Activated CD4-positive, CD25-positive, alpha-beta regulatory T cell treated with anti-CD3 and anti-CD28 coated beads, Interleukin-2, amount 50 U/mL, for 72 hours (primary cell): ENCODE data around the gene FOXM1.
A peak's percentile ranks its signal among the peaks of the same experiment; 100 is the strongest.

Source experiments
- DNase-seq: peaks from one replicate; pipeline ENCODE4 v3.0.0; 2021

Gene FOXM1, protein sequence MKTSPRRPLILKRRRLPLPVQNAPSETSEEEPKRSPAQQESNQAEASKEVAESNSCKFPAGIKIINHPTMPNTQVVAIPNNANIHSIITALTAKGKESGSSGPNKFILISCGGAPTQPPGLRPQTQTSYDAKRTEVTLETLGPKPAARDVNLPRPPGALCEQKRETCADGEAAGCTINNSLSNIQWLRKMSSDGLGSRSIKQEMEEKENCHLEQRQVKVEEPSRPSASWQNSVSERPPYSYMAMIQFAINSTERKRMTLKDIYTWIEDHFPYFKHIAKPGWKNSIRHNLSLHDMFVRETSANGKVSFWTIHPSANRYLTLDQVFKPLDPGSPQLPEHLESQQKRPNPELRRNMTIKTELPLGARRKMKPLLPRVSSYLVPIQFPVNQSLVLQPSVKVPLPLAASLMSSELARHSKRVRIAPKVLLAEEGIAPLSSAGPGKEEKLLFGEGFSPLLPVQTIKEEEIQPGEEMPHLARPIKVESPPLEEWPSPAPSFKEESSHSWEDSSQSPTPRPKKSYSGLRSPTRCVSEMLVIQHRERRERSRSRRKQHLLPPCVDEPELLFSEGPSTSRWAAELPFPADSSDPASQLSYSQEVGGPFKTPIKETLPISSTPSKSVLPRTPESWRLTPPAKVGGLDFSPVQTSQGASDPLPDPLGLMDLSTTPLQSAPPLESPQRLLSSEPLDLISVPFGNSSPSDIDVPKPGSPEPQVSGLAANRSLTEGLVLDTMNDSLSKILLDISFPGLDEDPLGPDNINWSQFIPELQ

DNA sequence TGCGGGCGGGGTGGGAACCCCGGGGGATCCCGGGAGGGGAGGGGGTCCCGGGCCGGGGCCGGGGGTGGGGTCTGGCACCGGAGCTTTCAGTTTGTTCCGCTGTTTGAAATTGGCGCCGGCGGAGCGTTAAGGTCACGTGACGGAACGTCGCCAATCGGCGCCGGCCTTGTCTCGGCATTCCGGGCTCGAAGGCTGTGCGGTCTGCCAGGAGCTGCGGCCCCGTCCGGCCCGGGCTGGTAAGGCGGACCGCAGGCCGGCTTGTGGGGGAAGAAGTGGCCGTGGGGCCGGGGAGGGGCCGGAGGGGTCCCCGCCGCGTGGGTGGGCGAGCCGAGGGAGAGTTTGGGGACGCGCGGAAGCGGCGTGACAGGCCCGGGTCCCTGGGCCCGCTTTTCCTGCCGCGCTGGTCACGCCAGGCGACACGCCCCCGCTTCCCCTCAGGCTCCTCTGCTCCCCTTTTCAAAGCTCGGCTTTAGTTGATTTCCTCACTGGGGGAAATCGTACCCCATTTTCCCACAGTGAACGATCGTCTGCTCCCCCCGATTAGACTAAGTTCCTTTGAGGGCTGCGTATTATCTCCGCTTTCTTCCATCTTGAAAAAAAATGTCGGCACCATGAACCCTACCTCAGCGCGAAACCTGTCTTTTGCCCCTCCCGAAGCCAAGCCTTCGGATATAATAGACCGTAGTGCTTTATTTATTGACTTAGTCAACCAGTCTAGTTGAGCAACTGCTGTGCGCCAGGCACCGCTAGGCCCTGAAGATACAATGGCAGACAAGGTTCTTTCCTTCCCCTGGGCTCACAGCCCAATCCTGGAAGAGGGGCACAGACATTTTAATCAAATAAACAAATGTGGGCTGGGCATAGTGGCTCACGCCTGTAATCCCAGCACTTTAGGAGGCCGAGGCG lies at the start of gene FOXM1, which contains the start of gene RHNO1:
TSS of gene FOXM1 (minus strand) at position 128 of the 906 bp plus-strand sequence. CDS start 2,696 bp downstream, outside the sequence.
TSS of gene RHNO1 (plus strand) at position 177 of the 906 bp plus-strand sequence. CDS start 8,144 bp downstream, outside the sequence.
- peak; percentile 91 for DNase-seq

DNA sequence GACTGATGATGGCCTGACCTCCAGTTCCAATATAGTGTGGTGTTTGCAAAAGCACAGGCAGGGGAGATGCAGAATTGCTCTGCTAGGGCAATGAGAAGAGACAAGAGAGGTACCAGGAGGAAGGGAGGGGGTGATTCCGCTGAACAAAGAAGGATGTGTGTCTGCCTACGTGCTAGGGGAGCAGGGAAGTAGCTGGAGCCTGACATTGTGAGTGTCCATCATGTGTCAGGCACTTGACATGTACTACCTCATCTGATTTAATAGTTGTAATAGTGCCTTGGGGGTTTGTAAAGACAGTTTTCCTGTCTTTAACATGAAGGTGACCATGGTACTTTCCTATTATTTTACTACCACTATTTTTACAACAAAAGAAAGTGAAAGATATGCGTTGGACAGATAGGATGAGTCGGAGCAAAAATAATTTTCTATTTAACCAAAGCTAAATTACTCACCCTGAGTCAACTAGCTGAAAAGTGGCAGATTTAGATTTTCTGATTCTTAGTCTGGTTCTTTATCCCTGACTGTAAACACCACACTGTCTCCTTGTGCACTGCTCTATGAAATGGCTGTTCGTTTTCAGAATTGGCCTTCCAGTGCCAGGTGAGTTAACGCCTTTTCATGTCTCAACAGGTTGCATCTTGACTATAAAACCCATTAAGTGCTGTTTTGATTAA lies 48.5 kb upstream of the FOXM1 start:
- no peak for DNase-seq

DNA sequence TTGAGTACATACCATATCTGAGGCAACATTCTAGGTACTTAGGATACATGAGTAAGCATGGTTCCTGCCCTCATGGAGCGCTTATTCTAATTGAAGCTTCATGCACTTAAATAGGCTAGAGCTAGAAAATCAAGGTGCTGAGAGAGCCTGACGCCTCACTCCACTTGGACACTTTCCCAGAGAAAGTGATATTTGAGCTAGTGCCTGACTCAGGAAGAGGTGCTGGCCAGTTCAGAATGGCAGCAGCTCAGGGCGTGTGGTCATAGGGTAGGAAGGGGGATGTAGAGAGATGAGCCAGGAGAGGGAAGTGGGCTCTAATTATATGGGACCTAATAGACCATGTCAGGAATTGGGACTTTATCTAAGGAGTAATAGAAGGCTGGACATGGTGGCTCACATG lies 47.0 kb upstream of the FOXM1 start:
- DNase-seq: no peak

DNA sequence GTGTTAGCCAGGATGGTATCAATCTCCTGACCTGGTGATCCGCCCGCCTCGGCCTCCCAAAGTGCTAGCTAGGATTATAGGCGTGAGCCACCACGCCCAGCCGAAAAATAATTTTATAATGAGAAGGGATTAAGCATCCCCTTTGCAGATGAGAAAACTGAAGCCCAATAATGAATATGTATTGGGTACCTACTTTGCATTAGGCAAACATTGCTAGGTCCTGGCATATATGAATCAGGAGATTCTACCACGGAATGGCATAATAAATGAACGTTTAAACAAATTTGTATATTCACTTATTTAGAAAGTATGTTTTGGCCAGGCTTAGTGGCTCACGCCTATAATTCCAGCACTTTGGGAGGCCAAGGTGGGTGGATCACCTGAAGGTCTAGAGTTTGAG lies 46.1 kb upstream of the FOXM1 start:
- DNase-seq: no peak

DNA sequence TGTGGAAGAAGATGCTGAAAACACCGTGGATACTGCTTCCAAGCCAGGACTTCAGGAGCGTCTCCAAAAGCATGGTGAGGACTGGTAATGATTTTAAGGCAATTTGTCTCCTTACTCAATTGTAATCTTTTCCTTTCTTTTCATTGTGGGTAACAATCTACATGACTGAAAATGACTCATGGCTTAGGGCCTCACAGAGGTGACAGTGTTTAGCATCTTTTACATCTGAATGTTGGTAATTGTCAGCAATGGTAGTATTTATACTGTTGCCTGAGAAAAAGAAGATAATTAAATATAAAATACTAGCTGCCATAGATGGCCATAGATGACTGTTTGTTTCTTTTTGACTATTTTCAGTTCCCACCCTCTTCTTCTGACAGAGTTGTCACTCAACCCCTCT lies 45.4 kb upstream of the FOXM1 start:
- DNase-seq: no peak

DNA sequence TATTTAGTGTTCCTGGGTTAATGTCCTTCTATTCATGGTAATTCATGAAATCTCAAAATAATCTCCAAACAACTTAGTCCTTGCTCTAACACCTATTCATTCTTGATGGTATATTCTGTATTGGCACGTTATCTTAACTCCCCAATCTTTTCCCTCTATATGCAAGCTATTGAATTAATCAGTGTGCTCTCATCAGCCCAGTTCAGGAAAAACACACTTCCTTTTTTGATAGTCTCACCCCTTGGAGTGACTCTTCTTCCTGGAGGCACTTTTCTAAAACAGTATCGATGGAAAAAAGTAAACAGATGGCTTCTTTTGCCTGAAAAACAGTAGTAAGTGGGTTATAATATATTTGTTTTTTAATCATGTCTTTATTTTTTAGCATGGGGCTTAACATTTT lies 42.3 kb upstream of the FOXM1 start:
- no peak for DNase-seq

DNA sequence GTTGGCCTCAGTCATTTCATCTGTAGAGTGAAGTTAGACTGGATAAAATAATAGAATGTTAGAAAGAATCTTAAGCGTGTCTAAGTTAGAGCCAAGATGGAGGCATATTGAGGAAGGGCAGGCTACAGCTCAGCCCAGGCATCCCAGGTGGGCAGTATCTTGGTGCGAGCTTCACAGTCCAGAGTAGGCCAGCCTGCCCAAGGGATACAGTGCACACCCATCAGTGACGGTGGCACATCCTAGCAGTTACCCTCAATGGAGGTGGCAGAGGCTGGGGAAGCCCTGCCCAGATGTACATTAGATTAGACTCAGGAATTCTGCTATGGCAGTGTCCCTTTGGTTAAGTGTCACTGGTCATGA lies 35.2 kb upstream of the FOXM1 start:
- no peak for DNase-seq

DNA sequence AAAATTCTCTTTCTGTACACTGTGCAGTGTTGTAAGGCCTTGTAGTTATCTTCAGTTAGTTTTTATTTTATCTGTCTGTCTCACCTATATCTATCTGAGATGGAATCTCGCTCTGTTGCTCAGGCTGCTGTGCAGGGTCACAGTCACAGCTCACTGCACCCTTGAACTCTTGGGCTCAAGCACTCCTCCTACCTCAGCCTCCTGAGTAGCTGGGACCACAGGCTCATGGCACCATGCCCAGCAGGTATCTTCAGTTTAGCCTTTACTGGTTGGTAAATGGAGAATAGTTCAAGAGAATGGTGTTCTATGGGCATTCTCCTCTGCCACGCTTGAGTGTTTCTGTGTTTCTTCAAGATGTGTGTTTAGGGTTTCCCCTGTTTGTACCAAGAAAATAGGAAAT lies 27.3 kb upstream of the FOXM1 start:
- no peak for DNase-seq

DNA sequence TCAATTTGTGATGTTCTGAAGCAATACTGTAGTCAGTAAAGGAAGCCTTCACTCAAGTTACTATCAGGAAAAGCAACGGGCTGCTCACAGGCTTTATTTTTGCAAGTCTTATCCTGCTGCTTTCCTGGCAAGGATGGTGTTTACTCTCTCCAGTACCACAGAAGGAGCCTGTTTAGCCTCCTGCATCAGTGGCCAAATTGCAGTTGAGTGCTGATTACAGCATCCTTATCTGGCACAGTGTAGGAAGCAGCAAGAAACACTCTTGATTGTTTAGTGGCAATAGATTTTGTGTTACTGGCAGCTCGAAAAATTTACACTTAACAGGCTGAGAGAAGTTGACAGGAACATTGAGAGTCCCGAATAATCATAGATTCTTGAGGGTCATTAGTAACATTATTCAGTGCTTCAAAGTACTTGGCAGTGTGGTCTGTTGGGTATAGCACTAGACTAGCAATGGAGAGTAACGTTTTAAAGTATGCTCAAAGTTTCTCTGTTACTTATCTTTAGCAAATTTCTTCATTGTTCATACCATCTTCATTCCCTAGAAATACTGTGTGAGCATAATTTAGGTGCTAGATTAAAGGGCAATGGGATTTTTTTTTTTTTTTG lies 25.4 kb upstream of the FOXM1 start:
- no peak for DNase-seq

DNA sequence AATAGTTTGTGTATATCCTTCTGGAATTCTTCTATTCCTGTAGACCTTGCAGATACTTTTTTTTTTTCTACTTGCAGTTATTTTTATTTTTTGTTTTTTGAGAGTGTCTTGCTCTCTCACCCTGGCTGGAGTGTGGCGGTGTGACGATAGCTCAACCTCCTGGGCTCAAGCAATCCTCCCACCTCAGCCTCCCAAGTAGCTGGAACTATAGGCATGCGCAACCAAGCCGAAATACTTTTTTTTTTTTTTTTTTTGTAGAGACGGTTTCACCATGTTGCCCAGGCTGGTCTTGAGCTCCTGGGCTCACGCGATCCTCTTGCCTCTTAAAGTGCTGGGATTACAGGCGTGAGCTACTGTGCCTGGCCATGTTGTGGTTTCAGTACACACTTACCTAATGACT lies 23.7 kb upstream of the FOXM1 start:
- DNase-seq: no peak

DNA sequence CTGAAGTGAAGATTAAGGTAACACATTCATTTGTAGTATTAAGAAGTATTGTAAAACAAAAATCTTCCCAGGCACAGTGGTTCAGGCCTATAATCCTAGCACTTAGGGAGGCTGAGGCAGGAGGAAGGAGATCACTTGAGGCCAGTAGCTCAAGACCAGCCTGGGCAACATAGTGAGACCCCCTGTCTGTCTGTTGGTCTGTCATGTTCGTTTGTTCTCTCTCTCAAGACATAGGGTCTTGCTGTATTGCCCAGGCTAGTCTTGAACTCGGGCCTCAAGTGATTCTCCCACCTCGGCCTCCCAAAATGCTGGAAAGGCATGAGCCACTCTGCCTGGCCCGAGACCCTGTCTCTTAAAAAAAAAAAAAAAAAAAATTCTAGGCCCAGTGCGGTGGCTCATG lies 20.4 kb upstream of the FOXM1 start:
- DNase-seq: no peak

DNA sequence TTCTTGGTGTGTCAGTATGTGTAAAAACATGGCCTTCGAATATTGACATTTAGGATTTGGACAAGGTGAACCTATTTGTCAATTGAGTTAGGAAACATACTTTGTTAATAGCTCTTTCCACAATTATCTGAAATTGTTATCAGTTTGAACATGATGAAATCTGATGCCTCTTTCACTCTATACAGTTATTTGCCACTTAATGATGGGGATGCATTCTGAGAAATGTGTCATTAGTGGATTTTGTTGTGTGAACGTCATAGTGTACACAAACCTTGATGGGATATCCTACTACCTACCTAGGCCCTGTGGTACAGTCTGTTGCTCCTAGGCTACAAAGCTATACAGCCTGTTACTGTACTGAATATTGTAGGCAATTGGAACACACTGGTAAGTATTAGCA lies 18.5 kb upstream of the FOXM1 start:
- no peak for DNase-seq

DNA sequence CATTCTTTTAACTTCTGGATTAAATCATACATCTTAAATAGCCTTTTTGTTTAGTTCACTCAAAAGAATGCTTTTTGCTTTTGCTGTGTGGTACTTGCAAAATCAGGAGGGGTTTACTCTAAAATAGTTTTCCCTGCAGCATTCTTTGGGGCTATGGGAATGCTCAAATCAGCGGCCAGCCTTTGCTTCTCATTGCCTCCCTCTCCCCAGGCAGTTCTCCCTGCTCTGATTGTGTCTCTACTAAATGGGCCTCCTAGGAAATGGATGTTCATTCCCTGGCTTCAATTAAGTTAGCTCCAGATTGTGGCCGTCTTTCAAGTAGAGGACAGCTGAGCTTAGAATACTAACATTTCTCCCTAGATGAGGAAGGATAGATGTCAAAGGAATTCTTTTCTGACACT lies 18.1 kb upstream of the FOXM1 start:
- DNase-seq: no peak

DNA sequence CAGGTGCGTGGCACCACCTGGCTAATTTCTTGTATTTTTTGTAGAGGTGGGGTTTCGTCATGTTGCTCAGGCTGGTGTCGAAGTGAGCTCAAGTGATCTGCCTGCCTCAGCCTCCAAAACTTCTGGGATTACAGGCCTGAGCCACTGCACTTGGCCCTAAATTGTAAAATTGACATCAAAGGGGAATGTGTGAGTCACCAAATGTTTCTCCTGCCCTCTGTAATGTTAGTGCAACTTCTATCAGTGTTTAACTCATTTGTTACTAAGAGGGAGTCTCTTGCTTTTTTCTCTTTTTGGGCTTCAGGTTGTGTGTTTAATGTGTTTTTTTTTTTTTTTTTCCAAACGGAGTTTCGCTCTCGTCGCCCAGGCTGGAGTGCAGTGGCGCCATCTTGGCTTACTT lies 16.0 kb upstream of the FOXM1 start:
- no peak for DNase-seq

DNA sequence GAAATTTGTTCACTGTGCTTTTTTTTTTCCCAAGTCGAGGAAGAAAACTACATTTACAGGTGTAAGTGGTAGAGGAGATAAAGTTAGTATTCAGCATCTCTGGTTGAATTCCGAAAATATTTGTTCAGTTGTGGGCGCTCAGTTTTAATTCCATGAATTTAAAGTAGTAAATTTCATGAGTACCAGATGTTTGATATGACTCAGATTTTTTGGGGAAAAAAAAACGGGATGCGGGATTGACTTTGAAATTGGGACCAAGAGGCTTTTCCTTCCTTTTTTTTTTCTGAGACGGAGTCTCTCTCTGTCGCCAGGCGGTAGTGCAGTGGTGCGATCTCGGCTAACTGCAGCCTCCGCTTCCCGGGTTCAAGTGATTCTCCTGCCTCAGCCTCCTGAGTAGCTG lies 15.3 kb upstream of the FOXM1 start:
- DNase-seq: no peak

DNA sequence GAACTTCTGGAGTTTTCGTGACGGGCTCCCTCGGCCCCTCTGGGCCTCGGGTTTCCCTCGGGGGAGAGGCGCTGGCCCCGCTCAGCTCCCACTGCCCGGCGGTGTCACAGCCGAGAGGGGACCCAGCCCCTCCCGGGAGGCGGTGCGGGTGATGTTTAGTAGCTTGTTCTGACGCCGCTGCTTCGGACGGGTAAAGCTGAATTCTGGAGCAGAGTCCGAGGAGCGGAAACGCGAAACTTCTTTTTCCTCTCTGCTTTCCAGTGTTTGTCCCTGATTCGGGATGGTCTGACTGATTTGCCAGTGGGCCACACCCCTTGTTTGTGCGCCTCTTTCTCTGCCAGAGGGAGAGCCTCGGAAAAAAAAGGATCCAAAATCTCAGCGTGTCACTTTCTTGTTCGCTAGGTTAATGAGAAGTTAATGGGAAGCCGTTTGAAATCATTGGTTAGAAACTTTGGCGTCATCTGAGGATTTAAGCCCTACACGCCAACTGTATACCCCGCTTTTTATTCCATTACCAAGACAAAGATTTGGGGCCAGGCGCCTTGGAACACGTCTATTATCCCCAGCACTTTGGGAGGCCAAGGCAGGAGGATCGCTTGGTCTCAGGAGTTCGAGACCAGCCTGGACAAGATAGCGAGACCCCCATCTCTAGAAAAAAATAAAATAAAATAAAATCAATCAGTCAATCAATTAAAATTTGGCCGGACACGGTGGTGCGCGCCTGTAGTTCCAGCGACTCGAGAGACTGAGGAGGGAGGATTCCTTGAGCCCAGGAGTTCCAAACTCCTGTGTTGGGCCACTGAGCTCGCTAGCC lies 14.5 kb upstream of the FOXM1 start:
- no peak for DNase-seq

DNA sequence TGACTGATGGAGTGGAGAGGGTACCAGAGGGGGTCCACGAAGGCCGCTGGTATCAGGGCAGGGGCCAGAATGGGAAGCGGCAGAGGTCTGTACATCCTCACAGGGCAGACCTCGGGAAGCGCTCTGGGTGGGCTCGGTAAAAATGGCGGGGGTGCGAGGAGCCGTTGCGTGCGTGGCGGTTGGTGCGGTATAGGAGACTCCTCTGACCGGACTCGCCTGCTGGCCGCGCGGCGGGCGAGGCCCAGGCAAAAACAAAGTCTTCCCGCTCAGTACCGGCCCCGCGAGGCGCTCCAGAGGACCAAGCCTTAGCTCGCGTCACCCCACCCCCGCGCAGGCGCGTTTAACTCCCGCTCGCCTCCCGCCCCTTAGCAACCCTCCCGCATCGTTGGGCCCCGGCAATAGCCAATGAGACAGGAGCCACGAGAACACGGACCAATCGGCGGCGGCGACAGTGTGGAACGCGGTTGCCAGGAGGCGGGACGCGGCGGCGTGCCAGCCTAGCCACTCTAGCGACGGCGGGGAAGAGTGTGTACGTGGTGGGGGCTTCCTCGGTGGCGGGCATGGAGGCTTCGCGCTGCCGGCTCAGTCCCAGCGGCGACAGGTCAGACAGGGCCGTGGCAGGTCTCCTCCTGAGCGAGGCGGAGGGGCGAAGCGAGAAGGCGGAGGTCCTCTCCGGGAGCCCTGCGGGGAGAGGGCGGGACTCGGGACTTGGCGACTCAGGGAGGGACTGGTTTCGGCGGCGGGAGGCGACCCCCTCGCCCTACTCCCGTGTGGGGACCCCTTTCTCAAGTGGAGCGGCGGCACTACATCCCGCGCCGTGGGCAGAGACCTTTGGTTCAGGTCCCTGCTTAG lies 13.6 kb upstream of the FOXM1 start, which contains the start of gene TULP3:
TSS of gene TULP3 (plus strand) at position 504 of the 852 bp plus-strand sequence. CDS start at position 561, 57 bp downstream.
- DNase-seq: peak; percentile 98

DNA sequence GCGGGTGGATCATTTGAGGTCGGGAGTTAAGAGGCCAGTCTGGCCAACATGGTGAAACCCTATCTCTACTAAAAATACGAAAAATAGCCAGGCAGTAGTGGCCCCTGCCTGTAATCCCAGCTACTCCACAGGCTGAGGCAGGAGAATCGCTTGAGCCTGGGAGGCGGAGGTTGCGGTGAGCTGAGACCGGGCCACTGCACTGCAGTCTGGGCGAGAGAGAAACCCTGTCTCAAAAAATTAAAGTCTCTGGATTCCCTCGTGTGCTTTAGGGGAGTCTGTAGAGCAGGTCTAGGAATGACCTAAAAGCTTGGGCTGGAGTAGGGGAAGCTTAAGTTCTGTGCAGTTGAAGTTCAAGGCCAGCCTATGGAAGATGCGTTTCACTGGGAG lies 13.0 kb upstream of the FOXM1 start:
- no peak for DNase-seq

DNA sequence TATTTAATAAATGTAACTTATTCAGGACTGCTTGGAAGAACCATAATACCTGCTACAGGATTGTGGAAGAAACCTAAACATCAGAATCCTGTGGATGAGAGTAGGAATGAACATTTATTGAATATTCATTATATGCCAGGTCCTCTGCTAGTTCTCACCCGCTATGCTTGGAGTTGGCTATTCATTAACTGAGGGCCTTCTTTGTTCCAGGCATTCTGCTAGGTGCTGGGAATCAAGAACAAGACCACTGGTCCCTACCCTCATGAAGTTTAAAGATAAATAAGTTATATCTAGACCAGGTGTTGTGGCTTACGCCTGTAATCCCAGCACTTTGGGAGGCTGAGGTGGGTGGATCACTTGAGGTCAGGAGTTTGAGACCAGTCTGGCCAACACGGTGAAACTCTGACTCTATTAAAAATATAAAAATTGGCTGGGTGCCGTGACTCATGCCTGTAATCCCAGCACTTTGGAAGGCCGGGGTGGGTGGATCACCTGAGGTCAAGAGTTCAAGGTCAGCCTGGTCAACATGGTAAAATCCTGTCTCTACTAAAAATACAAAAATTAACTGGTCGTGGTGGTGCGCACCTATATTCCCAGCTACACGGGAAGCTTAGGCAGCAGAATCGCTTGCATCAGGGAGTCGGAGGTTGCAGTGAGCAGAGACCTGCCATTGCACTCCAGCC lies 9.9 kb upstream of the FOXM1 start:
- no peak for DNase-seq

DNA sequence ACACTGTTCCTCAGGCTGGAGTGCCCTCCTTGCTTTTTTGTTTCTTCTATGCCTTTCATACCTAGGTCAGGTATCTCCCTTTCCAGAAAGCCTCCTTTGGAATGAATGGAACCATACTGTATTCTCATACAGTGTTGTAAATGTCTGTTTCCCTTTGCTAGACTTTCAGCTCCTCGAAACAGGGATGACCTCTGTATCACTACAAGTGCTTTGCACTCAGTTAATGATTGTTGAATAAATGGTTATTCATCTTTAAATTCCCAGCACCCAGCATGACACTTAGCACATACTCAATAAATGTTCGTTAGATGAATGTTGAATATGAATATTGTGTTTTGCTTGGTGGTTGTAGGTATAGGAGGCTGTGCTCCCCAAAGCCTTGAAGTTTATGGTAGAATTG lies 7.8 kb upstream of the FOXM1 start:
- DNase-seq: no peak
